GM12875 (cell line): ENCODE data around the gene TARBP2.

Experiments
- H3K4me3 ChIP-seq: one replicate; pipeline ENCODE4 v1.5.1; 2011; ENCODE audit warnings: low read depth, low read length, control low read depth
- CTCF ChIP-seq: IDR thresholded peaks from 2 replicates; pipeline ENCODE4 v1.5.1; 2011; ENCODE audit warnings: low read depth, mild to moderate bottlenecking, control low read depth, inconsistent platforms, low read length, moderate library complexity, borderline replicate concordance; ENCODE audit not compliant: insufficient read depth

The TARBP2 gene

GRCh38 chr12:53502983-53503728 is 2.1 kb downstream of the TARBP2 start:
- H3K4me3 ChIP-seq = no peak overlapping the region
- no peak for TF ChIP-seq CTCF

- no peak overlapping the region for H3K4me3 ChIP-seq
- TF ChIP-seq CTCF = no peak
Observed at GRCh38 chr12:53504004-53504920, 3.2 kb downstream of the TARBP2 start.

- TF ChIP-seq CTCF = no peak
Observed at GRCh38 chr12:53505086-53505485, 4.0 kb downstream of the TARBP2 start.

GRCh38 chr12:53505555-53506449 is 4.7 kb downstream of the TARBP2 start:
- no peak overlapping the region for H3K4me3 ChIP-seq
- TF ChIP-seq CTCF = no peak

More at GRCh38 chr12:53505086-53505485, 4.0 kb downstream of the TARBP2 start:
- no peak overlapping the region for H3K4me3 ChIP-seq

GRCh38 chr12:53506450-53506785 is 5.3 kb downstream of the TARBP2 start:
- H3K4me3 ChIP-seq = no peak overlapping the region

More at GRCh38 chr12:53506450-53506785, 5.3 kb downstream of the TARBP2 start:
- no peak for TF ChIP-seq CTCF
